GM18858 (cell line): ENCODE measurements around the gene RAD21L1.

ENCODE experiments used
- ATAC-seq: cut with Tn5 transposase; IDR thresholded peaks from one replicate; pipeline ENCODE4 v1.9.1; 2021; ENCODE audit not compliant: unreplicated experiment

Gene RAD21L1

GRCh38 chr20:1293641-1294379 is 68.0 kb downstream of the RAD21L1 start:
- no peak for ATAC-seq

- no peak for ATAC-seq
Observed at GRCh38 chr20:1294497-1294896, 68.7 kb downstream of the RAD21L1 start.

- ATAC-seq, result no peak
Observed at GRCh38 chr20:1295276-1295930, 69.6 kb downstream of the RAD21L1 start.

GRCh38 chr20:1296117-1296610 is 70.3 kb downstream of the RAD21L1 start:
- no peak for ATAC-seq

GRCh38 chr20:1296922-1297321 is 71.1 kb downstream of the RAD21L1 start:
- ATAC-seq, result no peak

- no peak for ATAC-seq
Observed at GRCh38 chr20:1297486-1297885, 71.6 kb downstream of the RAD21L1 start.

- no peak for ATAC-seq
Observed at GRCh38 chr20:1298166-1298565, 72.3 kb downstream of the RAD21L1 start.

- ATAC-seq, result no peak
Observed at GRCh38 chr20:1298888-1299511, 73.2 kb downstream of the RAD21L1 start.

GRCh38 chr20:1299522-1299921 is 73.7 kb downstream of the RAD21L1 start:
- no peak for ATAC-seq

GRCh38 chr20:1300083-1300840 is 74.4 kb downstream of the RAD21L1 start:
- ATAC-seq, result no peak

- ATAC-seq, result no peak
Observed at GRCh38 chr20:1301031-1301529, 75.2 kb downstream of the RAD21L1 start.

- no peak for ATAC-seq
Observed at GRCh38 chr20:1302685-1303541, 77.1 kb downstream of the RAD21L1 start.

- ATAC-seq, result no peak
Observed at GRCh38 chr20:1304710-1305515, 79.1 kb downstream of the RAD21L1 start.
